GM03348 (cell line): ENCODE results near the gene SP1.
"Not testable (repeated sequence)": the region's sequence is repeated elsewhere in the genome, so short reads cannot be mapped to it uniquely, and the experiment has no call there.

Source experiments
- DNase-seq: peaks from one replicate; pipeline ENCODE4 v3.0.0; 2012; ENCODE audit warnings: low spot score

SP1 gene

GRCh38 chr12:53380104-53380793, at the start of gene SP1:
TSS of gene SP1 (plus strand) at chr12:53380176. CDS start at chr12:53380292, 116 bp downstream.
- peak; percentile 96 for DNase-seq

GRCh38 chr12:53330671-53331070, 49.3 kb upstream of the SP1 start:
- DNase-seq, result no peak

- DNase-seq, result not testable (repeated sequence)
Measured at GRCh38 chr12:53332339-53332738, 47.6 kb upstream of the SP1 start.

GRCh38 chr12:53332744-53333143, 47.2 kb upstream of the SP1 start:
- DNase-seq, result no peak

- no peak for DNase-seq
Measured at GRCh38 chr12:53333289-53333688, 46.7 kb upstream of the SP1 start.

GRCh38 chr12:53333845-53334244, 46.1 kb upstream of the SP1 start:
- no peak for DNase-seq

GRCh38 chr12:53334822-53335221, 45.2 kb upstream of the SP1 start:
- no peak for DNase-seq

- no peak for DNase-seq
Measured at GRCh38 chr12:53336181-53336681, 43.7 kb upstream of the SP1 start, which contains the start of gene SP7. TSS of gene SP7 (minus strand) at chr12:53336354. CDS start at chr12:53335646, 708 bp downstream.

GRCh38 chr12:53338017-53338416, 42.0 kb upstream of the SP1 start:
- DNase-seq, result no peak

- DNase-seq, result no peak
Measured at GRCh38 chr12:53338916-53339315, 41.1 kb upstream of the SP1 start.

GRCh38 chr12:53340398-53340797, 39.6 kb upstream of the SP1 start:
- DNase-seq, result no peak

GRCh38 chr12:53343449-53343848, 36.5 kb upstream of the SP1 start:
- DNase-seq, result no peak

GRCh38 chr12:53343969-53344368, 36.0 kb upstream of the SP1 start:
- DNase-seq, result no peak

- no peak for DNase-seq
Measured at GRCh38 chr12:53344487-53344823, 35.5 kb upstream of the SP1 start.

GRCh38 chr12:53344824-53345485, 35.0 kb upstream of the SP1 start:
- peak; percentile 92 for DNase-seq

- DNase-seq, result peak; percentile 85
Measured at GRCh38 chr12:53345486-53346188, 34.3 kb upstream of the SP1 start.

- no peak for DNase-seq
Measured at GRCh38 chr12:53346491-53346890, 33.5 kb upstream of the SP1 start.

GRCh38 chr12:53347905-53348304, 32.1 kb upstream of the SP1 start:
- no peak for DNase-seq

- DNase-seq, result peak; percentile 79
Measured at GRCh38 chr12:53352331-53353256, 27.4 kb upstream of the SP1 start.

- no peak for DNase-seq
Measured at GRCh38 chr12:53353257-53353655, 26.7 kb upstream of the SP1 start.

GRCh38 chr12:53355121-53355520, 24.9 kb upstream of the SP1 start:
- no peak for DNase-seq
